Right lobe of liver (tissue), 6 donors: ENCODE results near the gene DDX10. TPM values are rescaled to one million over a fixed set of nuclear protein-coding genes. Genes with fewer than 3 reads are reported as not detected.

Source experiments
- ATAC-seq, 4 donors: fragments of 200-7000 bp; cut with Tn5 transposase; one replicate each; pipeline ENCODE4 v1.9.1; 2020; ENCODE audit warnings: mild to moderate bottlenecking in 4 of 4, moderate library complexity in 4 of 4
- DNase-seq, 3 donors: peaks; one replicate each; pipeline ENCODE4 v3.0.0-alpha.2; 2020
- H3K27ac ChIP-seq, 3 donors: fragments of 200-600 bp; one replicate each; pipeline ENCODE4 v1.8.0; 2022
- H3K27me3 ChIP-seq, 2 donors: fragments of 200-600 bp; one replicate each; pipeline ENCODE4 v1.8.0; 2022
- H3K36me3 ChIP-seq, 4 donors: fragments of 200-600 bp; sonication (generic) in 1 of 4; one replicate each; pipeline versions ENCODE4 v1.5.1 to v1.8.0; 2017 to 2022; ENCODE audit warnings: control low read depth in 1 of 4
- H3K4me1 ChIP-seq, 4 donors: fragments of 200-600 bp; sonication (generic) in 1 of 4; one replicate each; pipeline versions ENCODE4 v1.5.1 to v1.8.0; 2017 to 2022; ENCODE audit warnings: control low read depth in 1 of 4
- H3K4me3 ChIP-seq, 3 donors: fragments of 200-600 bp; one replicate each; pipeline ENCODE4 v1.8.0; 2022
- H3K9me3 ChIP-seq, 4 donors: fragments of 200-600 bp; sonication (generic) in 1 of 4; one replicate each; pipeline versions ENCODE4 v1.5.1 to v1.8.0; 2017 to 2022; ENCODE audit warnings: control low read depth in 1 of 4
- POLR2A ChIP-seq: fragments of 450-650 bp; IDR thresholded peaks from one replicate; pipeline ENCODE4 v1.6.1; 2017; ENCODE audit warnings: antibody characterized with exemption, mild to moderate bottlenecking
- WGBS: methylation state at CpG from one replicate; pipeline ENCODE4 v1.1.6; 2018; ENCODE audit warnings: low coverage, low lambda C conversion rate; ENCODE audit not compliant: insufficient coverage; ENCODE audit errors: missing lambda C conversion rate; 5-methylcytosine and 5-hydroxymethylcytosine counted together
- intact Hi-C, 2 donors: fragments of 100-400 bp; cut with DNase I; formaldehyde crosslinking; loops; one replicate each; pipeline versions ENCODE4 v1.11.2 to v1.14.1; 2022
- total RNA-seq, 6 experiments: library from RNA; depleted of rRNA in 2 of 6; stranded (reverse); fragments of >200 nt in 2 of 6; fragmentation: NEBNext Ultra II Directional in 3 of 6; extraction: Animal tissue kit (Norgen Biotek cat#: 25700) in 3 of 6; gene quantifications; one replicate each; pipeline versions ENCODE4 v1.1.0 to v1.2.4, GENCODE V29; 2016 to 2023
- TF ChIP-seq, protein P1 (sequence below), 4 donors: fragments of 200-600 bp in 3 of 4; fragments of 450-650 bp in 1 of 4; IDR thresholded peaks; one replicate each; pipeline versions ENCODE4 v1.5.1 to v1.8.0; 2016 to 2022; ENCODE audit warnings: antibody characterized with exemption in 4 of 4, mild to moderate bottlenecking in 2 of 4
- donor health status: DM: no; HTN: yes; CAD: no.
- donor health status: DM: no; HTN: no; CAD: no.
- donor health status: DM: no; HTN: no; CAD: no.
- donor health status: DM: no; HTN: yes; CAD: no.
- donor health status: DM: no; HTN: yes; CAD: no.

The DDX10 gene
- total RNA-seq, 6 experiments from 2014 or later = 7.4 to 13.6 (median 11.3) TPM

DNA sequence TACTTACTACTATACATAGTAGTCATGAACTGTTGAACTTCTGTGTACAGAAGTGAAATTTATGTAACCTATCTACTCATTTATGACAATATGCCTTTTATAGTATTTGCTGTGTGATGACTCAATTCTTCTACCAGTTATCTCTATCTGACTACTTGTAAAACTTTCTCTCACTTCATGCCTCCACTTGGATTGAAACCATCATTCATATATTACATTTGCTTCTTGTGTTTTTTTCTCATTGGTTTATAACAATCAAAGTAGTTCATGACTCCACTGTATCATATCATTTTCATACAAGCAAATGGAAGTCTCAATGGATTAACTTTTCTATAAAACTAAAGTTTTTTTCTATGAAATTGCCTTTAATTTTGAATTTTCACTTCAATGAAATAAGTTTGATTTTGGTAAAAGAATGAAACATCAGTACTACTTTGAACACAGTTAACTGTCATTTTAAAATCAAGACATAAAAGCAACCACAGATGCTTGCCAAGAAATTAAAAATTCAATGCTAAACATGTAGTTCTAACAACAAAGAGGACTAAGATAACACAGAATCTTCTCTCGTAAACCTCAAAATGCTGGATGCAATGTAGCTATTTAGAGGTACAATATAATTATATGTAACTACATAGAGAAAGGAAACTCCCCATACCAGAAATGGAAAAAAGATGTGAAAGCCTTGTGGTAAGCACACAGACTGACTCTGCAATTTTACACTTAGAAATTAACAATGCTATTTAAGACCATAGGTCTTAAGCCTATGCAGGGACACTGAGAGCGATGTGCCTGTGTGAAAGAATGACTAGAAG is 43.7 kb upstream of the DDX10 start:
- intact Hi-C loops = no loop called here
- DNase-seq (no peak), ATAC-seq (no peak)
- Histone ChIP-seq H3K4me3 (no peak overlapping the region), H3K4me1 (no peaks in the 10 kb centered on the region), H3K27ac (no peak overlapping the region), H3K36me3 (no peaks in the 10 kb centered on the region), H3K9me3 (no peaks in the 10 kb centered on the region), H3K27me3 (no peaks in the 10 kb centered on the region)
- no peak for TF ChIP-seq POLR2A
- TF ChIP-seq, protein P1, sequence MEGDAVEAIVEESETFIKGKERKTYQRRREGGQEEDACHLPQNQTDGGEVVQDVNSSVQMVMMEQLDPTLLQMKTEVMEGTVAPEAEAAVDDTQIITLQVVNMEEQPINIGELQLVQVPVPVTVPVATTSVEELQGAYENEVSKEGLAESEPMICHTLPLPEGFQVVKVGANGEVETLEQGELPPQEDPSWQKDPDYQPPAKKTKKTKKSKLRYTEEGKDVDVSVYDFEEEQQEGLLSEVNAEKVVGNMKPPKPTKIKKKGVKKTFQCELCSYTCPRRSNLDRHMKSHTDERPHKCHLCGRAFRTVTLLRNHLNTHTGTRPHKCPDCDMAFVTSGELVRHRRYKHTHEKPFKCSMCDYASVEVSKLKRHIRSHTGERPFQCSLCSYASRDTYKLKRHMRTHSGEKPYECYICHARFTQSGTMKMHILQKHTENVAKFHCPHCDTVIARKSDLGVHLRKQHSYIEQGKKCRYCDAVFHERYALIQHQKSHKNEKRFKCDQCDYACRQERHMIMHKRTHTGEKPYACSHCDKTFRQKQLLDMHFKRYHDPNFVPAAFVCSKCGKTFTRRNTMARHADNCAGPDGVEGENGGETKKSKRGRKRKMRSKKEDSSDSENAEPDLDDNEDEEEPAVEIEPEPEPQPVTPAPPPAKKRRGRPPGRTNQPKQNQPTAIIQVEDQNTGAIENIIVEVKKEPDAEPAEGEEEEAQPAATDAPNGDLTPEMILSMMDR (IDR thresholded peaks at IDR 0.05) = no peak
- WGBS = 41% methylated on average over 2 of the region's 2 CpGs

DNA sequence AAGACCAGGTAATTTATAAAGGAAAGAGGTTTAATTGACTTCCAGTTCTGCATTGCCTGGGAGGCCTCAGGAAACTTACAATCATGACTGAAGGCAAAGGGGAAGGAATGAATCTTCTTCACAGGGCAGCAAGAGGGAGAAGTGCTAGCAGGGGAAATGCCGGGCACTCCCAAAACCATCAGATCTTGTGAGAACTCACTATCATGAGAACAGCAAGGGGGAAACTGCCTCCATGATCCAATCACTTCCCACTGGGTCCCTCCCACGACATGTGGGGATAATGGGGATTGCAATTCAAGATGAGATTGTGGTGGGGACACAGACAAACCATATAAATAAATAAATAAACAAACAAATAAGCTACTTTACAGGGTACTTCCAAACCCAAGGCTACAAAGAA is 42.5 kb upstream of the DDX10 start:
- Histone ChIP-seq H3K27ac (no peak overlapping the region), H3K27me3 (no peaks in the 10 kb centered on the region), H3K4me3 (no peak overlapping the region), H3K4me1 (no peaks in the 10 kb centered on the region), H3K36me3 (no peaks in the 10 kb centered on the region), H3K9me3 (no peaks in the 10 kb centered on the region)
- TF ChIP-seq POLR2A = no peak
- TF ChIP-seq, protein P1 (IDR thresholded peaks at IDR 0.05) = no peak
- DNase-seq (no peak), ATAC-seq (no peak)
- intact Hi-C loops = no loop called here
- 64% methylated on average over 2 of the region's 2 CpGs for WGBS

DNA sequence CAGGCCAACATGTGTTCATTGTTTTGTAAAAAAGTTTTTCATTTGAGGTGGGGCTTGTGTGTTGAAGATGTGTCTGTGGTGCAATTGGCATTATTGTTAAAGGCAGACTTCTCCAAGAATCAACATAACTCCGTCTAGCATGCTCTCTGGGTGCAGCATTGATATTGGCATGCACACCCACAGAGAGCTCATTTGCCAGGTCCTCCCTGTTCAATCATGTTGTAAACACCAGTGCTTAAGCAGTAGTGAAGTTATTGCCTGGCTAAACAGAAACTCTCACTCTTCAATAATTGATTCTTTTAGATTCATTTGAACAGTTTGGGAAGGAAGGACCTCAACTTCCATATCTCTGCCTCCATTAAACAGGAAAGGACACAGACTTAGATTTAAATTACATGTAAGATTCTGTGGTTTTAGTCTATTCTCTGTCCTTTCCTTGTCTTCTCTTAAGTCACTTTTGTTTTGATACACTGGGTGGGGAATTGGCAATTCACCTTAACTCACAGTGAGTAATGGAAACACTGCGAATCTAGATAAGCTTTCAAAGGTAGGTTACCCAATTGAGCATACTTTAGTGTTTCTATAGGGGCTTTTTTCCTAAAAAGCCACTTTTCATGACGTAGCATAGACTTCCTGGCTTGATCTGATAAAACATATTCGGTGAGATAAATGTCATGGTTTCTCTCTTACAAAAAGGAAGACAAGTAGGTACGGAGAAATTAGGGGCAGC is 40.5 kb upstream of the DDX10 start:
- Histone ChIP-seq H3K4me3 (no peak overlapping the region), H3K36me3 (no peaks in the 10 kb centered on the region), H3K27me3 (no peaks in the 10 kb centered on the region), H3K27ac (no peak overlapping the region), H3K9me3 (no peaks in the 10 kb centered on the region), H3K4me1 (no peaks in the 10 kb centered on the region)
- DNase-seq = no peak
- ATAC-seq = no peak
- TF ChIP-seq POLR2A = no peak
- TF ChIP-seq, protein P1 (IDR thresholded peaks at IDR 0.05) = no peak
- 66% methylated on average over 5 of the region's 5 CpGs for WGBS
- intact Hi-C loops = no loop called here

DNA sequence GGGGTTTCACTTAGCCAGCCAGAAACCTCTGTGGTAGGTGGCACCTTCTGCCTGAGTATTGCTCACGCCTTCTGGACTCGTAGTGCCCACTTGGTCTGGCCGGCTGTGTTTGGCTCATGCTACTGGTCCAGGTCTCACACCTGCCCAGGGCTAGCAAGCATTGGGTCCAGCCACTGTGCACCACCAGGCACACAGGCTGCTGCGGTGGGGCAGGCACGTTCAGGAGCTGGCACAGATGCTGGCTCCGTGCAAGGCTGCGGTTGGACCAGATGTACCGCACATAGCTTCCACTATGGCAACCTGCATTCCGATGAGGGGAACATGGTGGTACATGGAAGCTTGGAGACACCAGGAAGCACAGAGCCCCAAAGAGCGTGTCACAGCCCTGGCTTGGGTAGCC is 36.5 kb upstream of the DDX10 start:
- intact Hi-C loops = no loop called here
- no peaks in the 10 kb centered on the region for H3K27me3 ChIP-seq
- H3K36me3 ChIP-seq = no peaks in the 10 kb centered on the region
- ATAC-seq = no peak
- H3K27ac ChIP-seq = no peak overlapping the region
- no peak for DNase-seq
- WGBS = no CpG with 5 or more reads among the region's 10 CpGs
- no peaks in the 10 kb centered on the region for H3K9me3 ChIP-seq
- TF ChIP-seq, protein P1 (IDR thresholded peaks at IDR 0.05) = no peak
- TF ChIP-seq POLR2A = no peak
- H3K4me1 ChIP-seq = no peaks in the 10 kb centered on the region
- H3K4me3 ChIP-seq = no peak overlapping the region
